CD1c-positive myeloid dendritic cell (primary cell): ENCODE measurements around the gene GTF3A.

Experiments used
- DNase-seq: peaks from one replicate; pipeline ENCODE4 v3.0.0-alpha.2; 2016; ENCODE audit errors: extremely low spot score

GTF3A gene

DNA sequence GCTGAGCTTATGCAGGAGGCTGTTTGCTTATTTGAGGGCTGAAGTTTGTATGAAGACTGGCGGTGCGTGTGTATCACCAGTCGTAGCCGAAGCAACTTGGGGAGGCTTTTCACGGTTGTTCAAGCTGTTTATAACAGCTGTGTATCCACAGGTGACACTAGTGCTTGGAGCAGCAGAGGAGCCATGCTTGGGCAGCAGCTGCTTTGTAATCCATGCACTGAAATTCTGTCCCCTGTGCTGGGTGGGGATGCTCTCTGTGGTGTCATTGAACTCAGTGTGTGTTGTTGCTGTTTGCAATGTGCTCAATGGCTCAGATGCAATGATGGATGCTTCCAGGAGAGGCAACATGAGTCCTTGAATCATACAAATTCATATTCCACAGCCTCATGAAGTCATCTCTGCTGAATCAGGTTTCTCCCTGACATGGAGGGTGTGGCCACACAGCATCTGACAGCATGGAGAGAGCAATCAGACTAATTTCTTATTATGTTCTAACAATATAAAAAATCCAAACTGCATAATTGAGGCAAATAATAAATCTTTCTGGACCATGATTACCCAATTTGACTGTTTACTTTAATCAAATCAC, 18.8 kb upstream of the GTF3A start:
- no peak for DNase-seq

- peak; percentile 63 for DNase-seq
Observed at GRCh38 chr13:27406178-27406939, 18.1 kb upstream of the GTF3A start.

DNA sequence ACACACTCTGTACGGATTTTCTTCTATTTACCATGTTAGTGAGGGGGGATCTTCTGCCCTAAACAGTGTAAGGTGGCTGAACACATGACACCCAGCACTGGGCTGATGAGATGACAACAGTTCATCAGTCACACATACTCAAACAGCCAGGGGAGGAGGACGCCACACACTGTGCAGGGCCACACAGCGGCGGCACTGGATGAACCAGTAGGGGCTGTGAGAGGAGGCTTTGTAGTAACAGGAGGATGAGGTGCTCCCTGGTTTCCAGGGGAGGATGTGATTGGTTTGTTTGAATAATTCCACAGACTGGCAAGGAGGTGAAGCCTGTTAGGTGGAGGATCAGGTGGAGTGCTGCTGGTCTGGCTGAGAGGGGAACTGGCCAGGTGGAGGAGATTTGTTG, 16.3 kb upstream of the GTF3A start:
- no peak for DNase-seq

DNA sequence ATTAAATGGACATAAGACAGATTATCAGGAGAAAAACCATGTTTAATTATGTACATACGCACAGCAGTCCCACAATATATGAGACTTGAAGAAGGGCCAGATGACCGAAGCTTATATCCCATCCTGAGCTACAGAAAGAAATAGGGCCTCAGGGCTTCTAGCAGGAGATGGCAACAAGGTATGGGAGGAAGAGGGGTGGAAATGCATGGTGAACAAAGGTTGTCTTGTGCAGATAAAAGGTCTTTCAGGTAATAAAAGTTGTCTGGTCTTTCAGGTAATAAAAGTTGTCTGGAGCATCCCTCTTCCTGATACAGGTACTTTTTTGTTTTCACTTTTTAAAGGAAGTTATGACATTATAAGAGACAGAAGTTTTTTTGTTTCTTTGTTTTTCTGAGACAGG, 15.4 kb upstream of the GTF3A start:
- DNase-seq: no peak

DNA sequence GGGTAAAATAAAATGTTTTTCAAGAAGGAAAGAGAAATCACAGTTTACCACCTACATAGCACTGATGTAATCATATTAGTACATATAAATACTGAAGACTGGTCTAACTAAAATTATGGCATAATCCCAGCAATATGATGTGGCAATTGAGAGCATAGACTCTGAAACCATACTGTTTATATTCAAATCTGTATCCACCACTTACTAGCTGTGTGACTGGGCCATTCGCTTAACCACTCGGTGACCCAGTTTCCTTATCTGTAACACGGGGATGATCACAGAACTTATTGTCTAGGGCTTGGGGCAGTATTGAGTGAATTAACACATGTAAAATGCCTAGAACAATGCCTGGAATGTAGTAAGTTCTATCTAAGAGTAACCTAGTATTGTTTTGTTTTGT, 13.1 kb upstream of the GTF3A start:
- DNase-seq: no peak

- no peak for DNase-seq
Observed at GRCh38 chr13:27415116-27415515, 9.3 kb upstream of the GTF3A start.

- no peak for DNase-seq
Observed at GRCh38 chr13:27419328-27419727, 5.1 kb upstream of the GTF3A start.

- no peak for DNase-seq
Observed at GRCh38 chr13:27421101-27421871, 3.1 kb upstream of the GTF3A start.

- no peak for DNase-seq
Observed at GRCh38 chr13:27423333-27423732, 1.1 kb upstream of the GTF3A start.

- DNase-seq: peak; percentile 49
Observed at GRCh38 chr13:27425158-27425917, 919 bp downstream of the GTF3A start.

- DNase-seq: peak; percentile 91
Observed at GRCh38 chr13:27425918-27426630, 1.7 kb downstream of the GTF3A start.

GRCh38 chr13:27427641-27428040, 3.2 kb downstream of the GTF3A start:
- DNase-seq: peak; percentile 50

DNA sequence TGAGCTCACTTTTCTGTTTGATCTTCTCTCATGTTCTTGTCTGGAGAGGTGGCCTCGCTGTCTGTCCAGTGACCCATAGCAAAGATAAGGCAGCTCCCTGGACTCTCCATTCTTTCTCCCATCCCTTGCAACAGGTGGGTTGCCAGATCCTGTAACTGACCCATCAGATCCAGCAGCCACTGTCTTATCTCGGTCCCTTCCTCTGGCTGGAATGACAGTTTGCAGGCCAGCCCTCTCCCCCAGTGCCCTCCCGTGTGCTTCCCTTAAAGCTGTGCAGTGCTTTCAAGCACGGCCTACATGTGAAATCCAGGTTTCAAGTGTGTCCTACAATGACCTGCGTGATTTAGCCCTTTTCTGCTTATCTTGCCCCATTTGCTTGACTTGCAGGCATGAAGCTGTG, 3.7 kb downstream of the GTF3A start:
- DNase-seq: no peak

GRCh38 chr13:27432180-27432579, 7.8 kb downstream of the GTF3A start:
- no peak for DNase-seq

- no peak for DNase-seq
Observed at GRCh38 chr13:27432611-27433210, 8.3 kb downstream of the GTF3A start.

DNA sequence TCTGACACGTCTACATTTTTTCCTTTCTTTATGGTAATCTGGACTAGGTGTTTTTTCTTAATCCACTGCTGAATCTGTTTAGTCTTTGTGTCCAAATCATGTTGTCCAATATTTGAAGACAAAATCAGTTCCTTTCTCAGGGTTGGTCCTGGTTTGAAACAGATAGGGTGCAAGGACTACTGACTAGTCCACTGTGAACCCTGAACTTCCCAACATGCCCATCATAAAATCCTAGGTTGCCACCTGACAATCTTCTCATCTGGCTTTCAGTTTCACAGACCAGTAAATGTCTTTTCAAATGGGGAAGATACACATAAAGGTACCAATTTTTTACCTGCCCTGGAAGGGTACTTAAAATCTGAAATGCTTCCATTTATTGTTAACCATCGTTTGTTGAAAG, 12.7 kb downstream of the GTF3A start:
- no peak for DNase-seq

DNA sequence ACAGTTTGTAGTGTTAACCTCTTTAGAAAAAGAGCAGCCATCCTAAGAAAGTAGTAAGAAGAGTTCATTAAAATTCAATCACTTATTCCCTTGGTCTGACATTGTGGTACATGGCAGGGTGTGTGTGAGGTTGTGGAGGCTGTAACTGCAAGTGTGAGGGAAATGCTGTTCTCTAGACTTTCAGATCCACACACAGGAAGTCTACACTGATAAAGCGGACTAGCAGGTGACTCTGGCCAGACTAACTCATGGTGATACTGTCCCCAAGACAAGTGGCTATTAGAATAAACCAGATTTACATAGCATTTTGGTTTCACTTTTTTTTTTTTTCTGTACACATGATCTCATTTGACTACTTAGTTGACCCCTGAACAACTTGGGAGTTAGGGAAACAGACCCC, 16.0 kb downstream of the GTF3A start:
- no peak for DNase-seq

DNA sequence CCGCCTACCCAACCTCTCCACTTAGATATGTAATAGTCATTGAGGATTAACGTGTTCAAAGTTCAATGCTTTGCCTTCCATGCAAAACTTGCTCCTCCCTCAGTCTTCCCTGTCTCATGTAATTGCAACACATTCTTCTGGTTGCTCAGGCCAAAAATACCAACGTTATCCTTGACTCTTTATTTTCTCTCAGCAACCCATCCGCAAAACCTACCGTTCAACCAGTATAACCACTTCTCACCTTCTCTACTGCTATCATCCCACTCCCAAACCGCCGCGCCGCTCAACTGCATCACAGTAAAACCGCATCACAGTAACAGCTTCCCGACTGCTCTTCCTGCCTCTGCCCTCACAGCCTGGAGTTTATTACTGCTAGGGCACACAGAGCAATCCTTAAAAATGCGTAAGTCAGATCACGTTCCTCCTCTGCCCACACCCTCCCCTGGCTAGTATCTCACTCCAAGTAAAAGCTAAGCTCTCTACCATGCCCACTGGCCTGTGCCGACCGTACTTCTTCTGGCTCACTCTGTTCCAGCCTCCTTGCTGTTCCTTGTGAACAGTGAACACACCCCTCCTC, 17.7 kb downstream of the GTF3A start:
- no peak for DNase-seq

GRCh38 chr13:27442797-27443196, 18.4 kb downstream of the GTF3A start:
- DNase-seq: no peak

DNA sequence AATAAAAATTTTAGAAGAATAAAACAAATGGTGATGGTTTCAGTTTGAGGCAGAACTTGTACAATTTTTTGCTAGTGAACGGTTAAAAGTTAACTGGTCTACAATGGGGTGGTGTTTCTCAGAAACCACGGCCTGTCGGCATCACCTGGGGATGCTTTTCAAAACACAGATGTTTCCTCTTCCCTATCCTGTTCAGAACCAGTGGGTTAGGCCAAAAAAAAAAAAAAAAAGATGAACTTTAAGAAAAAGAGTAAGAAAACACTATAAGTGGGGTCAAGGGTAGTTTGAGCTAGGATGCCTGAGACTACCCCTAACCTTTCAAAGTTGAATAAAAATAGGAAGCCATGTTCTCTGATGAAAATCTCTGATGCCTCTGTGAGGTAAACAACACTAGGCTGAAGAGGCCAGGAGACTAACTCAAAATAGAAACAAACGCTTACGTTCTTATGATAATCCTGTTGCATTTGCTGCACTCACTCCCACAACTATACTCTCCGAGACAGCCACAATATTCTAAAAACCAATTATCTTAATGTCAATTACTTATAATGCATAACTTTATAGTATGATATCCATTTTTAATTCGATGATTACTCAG, 22.7 kb downstream of the GTF3A start:
- DNase-seq: no peak
